A549 treated with CpdA at 1 μM for 4 hours (cell line): ENCODE data around the gene TSPAN7. TPM values are rescaled to one million over a fixed set of nuclear protein-coding genes. Genes with fewer than 3 reads are reported as not detected.

Experiments used
- total RNA-seq: library from RNA; stranded (reverse); fragments of 200-300 nt; extraction: Qiagen RNA extraction; gene quantifications from 5 replicates; pipeline ENCODE4 v1.2.3, GENCODE V29; 2022; ENCODE audit warnings: low read depth

TSPAN7 gene, protein sequence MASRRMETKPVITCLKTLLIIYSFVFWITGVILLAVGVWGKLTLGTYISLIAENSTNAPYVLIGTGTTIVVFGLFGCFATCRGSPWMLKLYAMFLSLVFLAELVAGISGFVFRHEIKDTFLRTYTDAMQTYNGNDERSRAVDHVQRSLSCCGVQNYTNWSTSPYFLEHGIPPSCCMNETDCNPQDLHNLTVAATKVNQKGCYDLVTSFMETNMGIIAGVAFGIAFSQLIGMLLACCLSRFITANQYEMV
- 2.4 to 3.5 TPM (median 3.2 TPM) in 5 replicates for total RNA-seq

DNA sequence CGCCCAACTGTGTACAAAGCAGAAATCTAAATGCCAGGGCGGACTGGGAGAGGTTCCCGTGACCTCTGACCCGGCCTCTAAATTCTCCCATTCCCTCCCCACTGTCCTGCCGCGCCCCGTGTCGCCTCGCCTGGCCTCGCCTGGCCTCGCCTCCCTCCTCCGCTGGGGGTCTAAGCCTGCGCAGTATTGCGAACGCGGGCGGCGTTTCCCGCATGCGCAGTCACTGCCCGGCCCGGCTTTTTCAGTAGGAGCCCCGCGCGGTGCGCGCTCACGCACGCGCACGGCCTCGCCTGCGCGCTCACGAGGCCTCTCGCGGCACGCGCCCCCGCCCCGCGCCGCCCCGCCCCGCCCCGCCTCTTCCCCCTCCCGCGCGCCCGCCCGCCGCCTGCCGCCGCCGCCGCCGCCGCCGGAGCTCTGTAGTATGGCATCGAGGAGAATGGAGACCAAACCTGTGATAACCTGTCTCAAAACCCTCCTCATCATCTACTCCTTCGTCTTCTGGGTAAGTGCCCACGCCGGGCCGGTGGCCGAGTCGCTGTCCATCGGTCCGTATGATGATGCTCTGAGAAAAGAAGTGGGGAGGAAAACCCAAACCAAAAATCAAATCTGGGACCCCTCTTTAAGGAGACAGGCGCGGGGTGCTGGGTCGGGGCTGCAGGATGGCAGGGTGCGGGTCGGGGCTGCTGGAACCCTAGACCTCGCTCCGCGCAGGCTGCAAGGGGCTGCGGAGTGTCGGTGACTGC, at the start of gene TSPAN7:
TSS of gene TSPAN7 (plus strand) at position 417 of the 743 bp plus-strand sequence. CDS start at position 422, 5 bp downstream.

Other genes with a start within 250 kb of the TSPAN7 start
- 9.0 to 14.9 TPM (median 9.6 TPM) in 5 replicates for gene RPGR, start 234.0 kb upstream of the TSPAN7 start, total RNA-seq
- not detected in 5 replicates for gene OTC, start 208.9 kb upstream of the TSPAN7 start, total RNA-seq
- 25.9 to 36.9 TPM (median 35.8 TPM) in 5 replicates for gene MID1IP1, start 239.9 kb downstream of the TSPAN7 start, total RNA-seq